GM10248 (cell line): ENCODE measurements around the gene FAM53B.

Source experiments
- CTCF ChIA-PET: fragments of 300-600 bp; sonication (Branson Sonifier 250); formaldehyde crosslinking; extraction: SDS; loops from one replicate; lab custom pipeline; 2021; ENCODE audit warnings: antibody characterized with exemption; lab: Yijun Ruan, JAX
- POLR2A ChIA-PET: fragments of 350-650 bp; sonication (Branson Sonifier 250); formaldehyde crosslinking; extraction: SDS; loops from one replicate; lab custom pipeline; 2020; ENCODE audit warnings: antibody characterized with exemption; lab: Yijun Ruan, JAX
- DNase-seq: peaks from one replicate; pipeline ENCODE4 v3.0.0; 2012; ENCODE audit errors: extremely low spot score
- TF ChIP-seq, protein P1 (sequence below): IDR thresholded peaks from 2 replicates; pipeline ENCODE4 v1.5.1; 2012; ENCODE audit warnings: mild to moderate bottlenecking, low read depth; ENCODE audit errors: extremely low read depth, missing control alignments, control extremely low read depth

The FAM53B gene

GRCh38 chr10:124652701-124653100 lies 91.5 kb downstream of the FAM53B start:
- TF ChIP-seq, protein P1, sequence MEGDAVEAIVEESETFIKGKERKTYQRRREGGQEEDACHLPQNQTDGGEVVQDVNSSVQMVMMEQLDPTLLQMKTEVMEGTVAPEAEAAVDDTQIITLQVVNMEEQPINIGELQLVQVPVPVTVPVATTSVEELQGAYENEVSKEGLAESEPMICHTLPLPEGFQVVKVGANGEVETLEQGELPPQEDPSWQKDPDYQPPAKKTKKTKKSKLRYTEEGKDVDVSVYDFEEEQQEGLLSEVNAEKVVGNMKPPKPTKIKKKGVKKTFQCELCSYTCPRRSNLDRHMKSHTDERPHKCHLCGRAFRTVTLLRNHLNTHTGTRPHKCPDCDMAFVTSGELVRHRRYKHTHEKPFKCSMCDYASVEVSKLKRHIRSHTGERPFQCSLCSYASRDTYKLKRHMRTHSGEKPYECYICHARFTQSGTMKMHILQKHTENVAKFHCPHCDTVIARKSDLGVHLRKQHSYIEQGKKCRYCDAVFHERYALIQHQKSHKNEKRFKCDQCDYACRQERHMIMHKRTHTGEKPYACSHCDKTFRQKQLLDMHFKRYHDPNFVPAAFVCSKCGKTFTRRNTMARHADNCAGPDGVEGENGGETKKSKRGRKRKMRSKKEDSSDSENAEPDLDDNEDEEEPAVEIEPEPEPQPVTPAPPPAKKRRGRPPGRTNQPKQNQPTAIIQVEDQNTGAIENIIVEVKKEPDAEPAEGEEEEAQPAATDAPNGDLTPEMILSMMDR, result no peak
- no peak for DNase-seq
- POLR2A ChIA-PET, result no interaction called here
- CTCF ChIA-PET, result interaction anchor here (3.6 kb wide), 1 partner anchor 10 kb away, joined by 15 read pairs; no protein-coding TSS in a partner anchor

- ChIA-PET CTCF (interaction anchor here (0.8 to 3.6 kb wide), 2 partner anchors 11 to 91 kb away, joined by 3 to 15 read pairs; no protein-coding TSS in a partner anchor), POLR2A (no interaction called here)
- TF ChIP-seq, protein P1, result no peak
- DNase-seq, result no peak
These were observed 92.0 kb downstream of the FAM53B start for GRCh38 chr10:124652200-124652599.

- CTCF ChIA-PET, result interaction anchor here (0.8 to 3.6 kb wide), 3 partner anchors 12 to 91 kb away, joined by 3 to 15 read pairs (median 3); no protein-coding TSS in a partner anchor
- TF ChIP-seq, protein P1, result no peak
- DNase-seq, result no peak
- POLR2A ChIA-PET, result no interaction called here
These were observed 92.7 kb downstream of the FAM53B start for GRCh38 chr10:124651402-124651891.

GRCh38 chr10:124650820-124651401 lies 93.3 kb downstream of the FAM53B start:
- POLR2A ChIA-PET, result no interaction called here
- TF ChIP-seq, protein P1, result no peak
- CTCF ChIA-PET, result interaction anchor here (1.4 kb wide), 1 partner anchor 38 kb away, joined by 3 read pairs; no protein-coding TSS in a partner anchor
- peak; percentile 70 for DNase-seq

DNA sequence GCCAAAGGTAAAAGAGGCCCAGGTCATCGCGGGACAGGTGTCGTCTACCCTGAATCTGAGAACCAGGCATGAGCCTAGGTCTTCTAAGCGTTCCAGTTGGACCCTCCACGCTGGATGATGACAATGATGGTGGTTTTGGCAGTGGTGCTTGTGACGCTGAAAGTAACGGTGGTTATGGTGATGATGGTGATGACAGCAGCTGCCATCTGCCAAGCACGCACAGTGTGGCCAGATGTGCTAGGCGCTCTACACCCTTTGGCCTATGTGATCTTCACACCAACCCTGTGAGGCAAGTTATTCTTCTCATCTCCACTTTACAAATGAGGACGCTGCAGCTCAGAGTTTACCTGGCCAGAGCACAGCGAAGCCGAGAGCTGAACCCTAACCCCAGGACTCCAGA lies 93.9 kb downstream of the FAM53B start:
- TF ChIP-seq, protein P1, result no peak
- POLR2A ChIA-PET, result no interaction called here
- CTCF ChIA-PET, result interaction anchor here (1.4 to 3.8 kb wide), 2 partner anchors 39 to 90 kb away, joined by 3 to 29 read pairs; no protein-coding TSS in a partner anchor
- DNase-seq, result no peak

DNA sequence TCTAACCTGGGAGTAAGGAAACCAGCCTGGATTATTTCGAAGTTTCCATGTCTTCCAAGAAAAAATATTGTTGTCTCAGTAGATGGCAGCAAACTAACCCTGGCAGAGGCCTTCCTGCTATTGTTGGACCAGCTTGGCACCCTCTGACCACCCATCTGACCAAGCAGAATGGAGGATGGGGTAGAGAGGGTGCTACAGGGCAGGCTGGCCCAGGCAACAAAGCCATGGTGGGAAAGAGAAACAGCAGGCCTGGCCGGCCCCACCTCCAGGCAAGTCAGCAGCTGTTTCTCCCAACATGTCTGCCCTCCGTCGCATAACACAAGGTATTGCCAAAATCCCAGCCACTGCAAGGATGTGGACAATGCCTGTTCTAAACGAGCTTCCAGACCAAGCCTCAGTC lies 95.0 kb downstream of the FAM53B start:
- DNase-seq, result no peak
- TF ChIP-seq, protein P1, result no peak
- ChIA-PET POLR2A (no interaction called here), CTCF (interaction anchor here (0.8 to 3.8 kb wide), 8 partner anchors 12 to 178 kb away, joined by 3 to 29 read pairs (median 4); no protein-coding TSS in a partner anchor)
